Measurements from ENCODE around the gene TMEM129.
"Not testable (repeated sequence)": the region's sequence is repeated elsewhere in the genome, so short reads cannot be mapped to it uniquely, and the experiment has no call there.

Gene TMEM129

DNA sequence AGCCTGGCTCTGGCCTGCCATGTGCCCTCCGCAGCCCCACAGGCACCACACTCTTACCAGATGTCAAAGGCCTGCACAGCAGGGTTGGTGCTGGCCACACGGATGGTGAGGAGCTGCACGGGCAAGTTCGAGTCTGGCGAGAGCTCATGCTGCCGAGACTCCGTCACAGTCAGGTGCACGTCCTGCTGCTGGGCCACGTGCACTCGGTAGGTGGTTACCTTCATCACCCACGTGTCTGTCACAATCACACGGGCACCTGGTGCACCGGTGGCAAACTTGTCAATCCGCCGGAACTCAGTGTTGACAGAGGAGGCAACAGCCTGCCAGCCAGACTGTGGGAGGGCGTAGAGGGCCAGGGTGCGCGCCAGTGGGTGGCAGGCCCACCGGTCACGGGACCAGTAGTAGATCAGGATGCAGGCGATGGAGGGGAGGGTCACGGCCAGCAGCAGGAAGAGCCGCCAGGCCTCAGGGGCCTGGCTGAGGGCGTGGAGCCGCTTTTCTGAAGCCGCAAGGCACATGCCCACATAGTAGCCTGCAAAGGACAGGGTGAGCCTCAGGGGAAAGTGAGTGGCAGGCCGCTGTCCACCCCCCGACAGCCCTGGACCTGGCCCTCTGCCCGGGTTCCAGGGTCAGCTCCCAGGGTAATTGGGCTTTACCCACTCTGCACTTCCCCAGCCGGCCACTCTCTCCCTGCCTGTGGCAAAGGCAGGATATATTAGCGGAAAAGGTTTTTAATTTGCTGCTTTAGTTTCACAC is 2.9 kb downstream of the TMEM129 start:
- DNase-seq: no peak

GRCh38 chr4:1717129-1718094 is 3.7 kb downstream of the TMEM129 start:
- no peak for DNase-seq

GRCh38 chr4:1716065-1716945 is 4.8 kb downstream of the TMEM129 start:
- DNase-seq: no peak

- no peak for DNase-seq
Measured at GRCh38 chr4:1715002-1715758, 5.9 kb downstream of the TMEM129 start.

DNA sequence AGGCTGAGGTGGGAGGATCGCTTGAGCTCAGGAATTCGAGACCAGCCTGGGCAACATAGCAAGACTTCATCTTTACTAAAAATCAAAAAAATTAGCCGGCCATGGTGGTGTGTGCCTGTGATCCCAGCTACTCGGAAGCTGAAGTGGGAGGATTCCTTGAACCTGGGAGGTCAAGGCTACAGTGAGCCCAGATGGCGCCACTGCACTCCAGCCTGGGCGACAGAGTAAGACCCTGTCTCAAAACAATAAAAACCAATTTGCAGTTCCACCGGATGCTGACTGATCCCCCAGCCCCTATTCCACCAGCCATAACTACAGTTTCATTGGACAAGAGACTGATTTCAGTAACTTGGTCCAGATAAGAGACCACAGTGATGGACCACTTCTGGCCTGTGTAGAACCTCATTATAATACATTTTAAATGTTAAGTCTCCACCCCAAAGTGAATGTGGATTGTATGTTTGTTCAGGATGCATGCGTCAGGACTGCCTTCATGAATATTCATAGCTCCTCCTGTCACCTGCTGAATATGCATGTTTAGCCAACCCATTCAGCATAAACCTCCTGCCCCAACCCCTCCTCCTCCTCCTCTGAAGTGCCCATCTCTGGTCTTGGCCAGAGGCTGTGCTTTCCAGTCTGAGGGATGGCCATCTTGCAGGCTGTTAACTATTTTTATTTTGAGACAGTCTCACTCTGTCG is 6.7 kb downstream of the TMEM129 start:
- no peak for DNase-seq

DNA sequence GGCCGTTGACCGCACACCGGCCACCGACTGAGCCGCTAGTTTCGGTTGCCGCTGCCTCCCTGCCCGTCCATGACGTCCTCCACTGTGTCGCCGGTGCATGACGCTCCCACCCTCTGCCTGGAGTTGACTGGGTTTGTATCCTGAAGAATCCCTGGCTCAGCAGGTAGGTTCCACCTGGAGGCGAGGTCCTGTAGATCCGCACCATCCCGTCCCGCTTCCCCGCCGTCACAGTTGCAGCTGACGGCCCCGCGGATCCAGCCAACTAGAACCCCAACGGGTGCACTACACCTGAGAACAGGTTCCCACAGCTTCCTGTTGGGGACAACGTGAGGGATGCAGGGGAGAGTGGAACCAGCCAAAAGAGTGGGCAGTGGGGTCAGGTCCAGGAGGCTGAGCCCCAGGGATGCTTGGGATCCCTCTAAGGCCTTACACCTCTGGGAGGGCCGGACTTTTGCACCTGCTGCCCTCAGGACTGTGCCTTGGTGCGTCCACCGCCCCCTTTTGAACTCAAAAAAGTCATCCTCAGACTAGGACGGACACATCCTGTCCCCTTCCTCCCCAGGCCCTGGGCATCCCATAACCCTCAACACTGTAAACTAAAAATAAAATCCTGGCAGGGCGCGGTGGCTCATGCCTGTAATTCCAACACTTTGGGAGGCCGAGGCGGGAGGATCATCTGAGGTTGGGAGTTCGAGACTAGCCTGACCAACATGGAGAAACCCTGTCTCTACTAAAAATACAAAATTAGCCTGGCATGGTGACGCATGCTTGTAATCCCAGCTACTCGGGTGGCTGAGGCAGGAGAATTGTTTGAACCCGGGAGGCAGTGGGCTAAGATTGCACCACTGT is 7.9 kb downstream of the TMEM129 start:
- no peak for DNase-seq

GRCh38 chr4:1712216-1713002 is 8.7 kb downstream of the TMEM129 start, which contains the start of gene SLBP:
TSS of gene SLBP (minus strand) at chr4:1712319. CDS start at chr4:1712188, 131 bp downstream.
- DNase-seq: peak; percentile 100

DNA sequence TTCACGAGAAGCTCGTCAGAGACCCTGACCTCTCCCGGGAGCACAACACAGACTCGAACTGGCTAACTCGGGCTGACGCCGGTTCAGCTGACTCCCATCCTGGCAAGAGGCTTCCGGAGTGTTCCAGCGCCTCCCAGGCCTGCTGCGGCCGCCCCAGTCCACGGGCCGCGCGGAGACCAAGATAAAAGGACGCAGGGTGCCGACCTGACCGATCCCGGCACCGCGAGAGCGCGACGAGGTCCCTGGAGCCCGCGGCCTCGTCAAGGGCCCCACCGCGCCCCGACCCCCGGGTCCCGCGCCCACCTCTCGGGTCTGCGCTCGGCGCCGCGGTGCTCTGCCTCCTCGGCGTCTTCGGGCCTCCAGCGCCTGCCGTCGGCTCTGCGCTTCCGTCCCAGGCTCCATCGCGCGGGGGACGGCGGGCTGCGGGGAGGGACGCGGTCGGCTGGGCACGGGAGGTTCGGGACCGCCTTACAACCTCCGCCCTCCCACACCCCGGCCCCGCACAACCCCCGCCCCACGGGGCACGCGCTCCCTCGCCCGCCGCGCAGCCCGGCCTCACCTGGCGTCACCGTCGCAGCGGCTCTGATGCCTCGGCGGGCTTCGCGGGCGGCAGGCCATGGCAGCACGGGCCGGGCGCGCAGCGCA is 9.4 kb downstream of the TMEM129 start:
- DNase-seq: peak; percentile 82

DNA sequence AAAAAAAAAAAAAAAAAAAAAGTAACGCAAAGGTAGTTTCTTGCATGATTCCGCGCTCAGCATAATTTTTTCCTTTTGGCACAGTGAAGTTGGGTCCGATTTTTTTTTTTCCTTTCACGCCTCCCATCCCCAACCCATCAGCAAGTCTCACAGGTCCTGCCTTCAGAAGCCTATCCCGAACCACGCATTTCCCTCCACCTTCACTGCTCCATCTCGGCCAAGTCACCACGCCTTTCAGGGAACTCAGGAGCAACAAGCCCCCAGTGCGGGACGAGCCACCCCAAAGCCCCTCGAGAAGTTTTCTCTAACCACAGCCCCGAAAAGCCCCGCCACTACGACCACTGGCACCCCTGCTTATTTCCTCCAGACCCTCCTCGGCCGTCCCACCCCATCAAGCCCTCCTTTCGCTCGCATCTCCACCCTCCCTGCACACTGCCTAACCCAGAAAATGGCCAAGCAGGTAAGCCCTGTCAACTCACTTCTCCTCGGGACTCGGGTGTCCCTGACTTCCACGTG is 10.0 kb downstream of the TMEM129 start:
- DNase-seq: no peak

DNA sequence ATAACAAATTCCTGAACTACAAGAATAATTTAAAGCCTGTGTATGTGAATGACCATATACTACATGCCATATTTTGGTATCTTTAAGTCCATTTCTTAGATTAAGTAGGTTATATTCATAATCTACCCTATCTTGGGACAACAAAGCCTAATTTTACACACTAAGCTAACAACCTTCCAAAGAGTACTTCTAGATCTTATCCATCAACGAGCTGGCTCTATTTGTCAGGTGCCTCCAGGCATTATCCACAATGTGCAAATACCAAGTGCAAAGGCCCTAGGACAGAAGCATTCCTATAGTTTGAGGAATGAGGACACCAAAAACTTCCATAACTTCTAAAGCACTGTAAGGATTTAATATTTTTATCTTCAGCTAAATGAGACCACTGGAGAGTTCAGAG is 12.5 kb downstream of the TMEM129 start:
- DNase-seq: no peak

- DNase-seq: no peak
Measured at GRCh38 chr4:1706358-1706757, 14.8 kb downstream of the TMEM129 start.

DNA sequence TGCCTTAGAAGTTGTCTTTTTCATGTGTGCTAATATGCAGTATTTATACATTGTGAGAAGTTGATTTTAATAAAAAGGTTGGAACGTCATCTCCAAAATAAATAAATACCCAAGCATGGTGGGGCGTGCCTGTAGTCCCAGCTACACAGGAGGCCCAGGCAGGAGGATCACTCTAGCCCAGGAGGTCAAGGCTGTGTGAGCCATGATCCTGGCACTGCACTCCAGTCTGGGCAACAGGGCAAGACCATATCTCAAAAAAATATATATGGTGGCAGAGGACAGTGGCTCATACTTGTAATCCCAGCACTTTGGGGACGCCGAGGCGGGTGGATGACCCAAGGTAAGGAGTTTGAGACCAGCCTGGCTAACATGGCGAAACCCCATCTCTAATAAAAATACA is 15.4 kb downstream of the TMEM129 start:
- no peak for DNase-seq

- no peak for DNase-seq
Measured at GRCh38 chr4:1703867-1704266, 17.3 kb downstream of the TMEM129 start.

- not testable (repeated sequence) for DNase-seq
Measured at GRCh38 chr4:1701671-1702070, 19.5 kb downstream of the TMEM129 start.

DNA sequence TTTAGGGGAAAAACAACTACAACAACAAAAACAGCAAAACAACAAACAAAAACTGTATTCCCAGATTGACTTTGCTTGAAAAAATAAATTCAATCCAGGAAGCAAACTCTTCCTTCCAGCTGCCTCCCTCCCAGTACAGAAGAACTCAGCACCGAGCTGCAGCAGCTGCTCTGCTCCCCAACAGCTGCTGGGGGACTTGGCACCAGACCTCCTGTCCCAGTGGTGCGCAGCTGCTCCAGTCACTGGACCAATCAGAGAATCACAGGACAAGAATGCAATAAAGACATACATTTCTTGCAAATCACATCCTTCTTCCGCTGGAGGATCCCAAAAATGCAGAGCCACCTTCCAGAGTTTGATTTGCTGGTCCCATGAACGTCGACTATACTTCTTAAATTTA is 25.2 kb downstream of the TMEM129 start:
- DNase-seq: no peak

DNA sequence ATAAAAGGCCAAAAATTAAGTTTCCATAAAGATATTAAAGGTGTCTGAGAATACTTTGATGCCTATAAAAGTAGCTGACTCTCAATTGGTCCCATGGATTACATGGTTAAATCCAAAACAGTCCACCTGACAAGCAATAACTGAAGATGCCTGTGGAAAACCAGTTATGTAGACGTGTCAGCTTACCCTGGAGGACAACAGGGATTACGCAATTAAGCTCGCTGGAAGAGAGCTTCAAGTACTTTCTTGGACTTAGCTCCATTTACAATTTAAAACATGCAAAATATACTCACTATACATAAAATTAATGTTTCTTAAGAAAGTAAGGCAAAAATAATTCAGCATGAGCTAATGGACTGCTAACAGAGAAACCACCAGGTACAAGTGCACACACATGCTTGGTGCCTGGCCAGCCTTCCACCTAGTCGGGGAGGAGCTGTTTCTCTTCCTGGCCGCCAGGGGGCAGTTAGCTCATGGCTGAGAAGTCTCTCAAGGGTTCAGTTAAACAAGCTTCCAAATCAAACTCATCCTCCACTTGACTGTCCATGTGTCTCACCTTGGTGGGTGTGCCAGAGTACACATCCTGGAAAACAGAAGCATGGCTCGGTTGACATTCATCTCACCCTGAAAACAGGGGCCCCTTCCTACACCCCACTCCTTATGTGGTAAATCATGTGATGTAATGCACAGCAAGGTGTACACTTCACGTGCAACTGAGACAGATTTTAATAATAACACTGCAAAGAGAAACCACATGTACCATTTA is 27.8 kb downstream of the TMEM129 start:
- peak; percentile 92 for DNase-seq

- DNase-seq: no peak
Measured at GRCh38 chr4:1691737-1692373, 29.3 kb downstream of the TMEM129 start.
